Measurements from ENCODE around the gene ADGRD1.

ADGRD1 gene

GRCh38 chr12:131111446-131111845 is 157.7 kb downstream of the ADGRD1 start:
- Histone ChIP-seq H3K36me3 (ENCODE audit: control insufficient read depth in 1 of 2, insufficient read depth in 2 of 2, low read length in 2 of 2) (no peaks in the 10 kb centered on the region), H3K4me1 (ENCODE audit: control insufficient read depth in 1 of 2, insufficient read depth in 2 of 2, low read length in 2 of 2) (peaks cover 0 to 14% of the 10 kb centered on the region in 2 donors), H3K27me3 (ENCODE audit: low read depth, low read length) (no peaks in the 10 kb centered on the region), H3K9me3 (ENCODE audit: control insufficient read depth in 1 of 2, low read length in 2 of 2) (no peaks in the 10 kb centered on the region), H3K4me3 (ENCODE audit: low read depth in 1 of 2, low read length in 2 of 2) (no peak overlapping the region), H3K27ac (ENCODE audit: low read length) (no peak overlapping the region)

- H3K4me1 ChIP-seq (ENCODE audit: control insufficient read depth in 1 of 2, insufficient read depth in 2 of 2, low read length in 2 of 2), result peaks cover 0 to 16% of the 10 kb centered on the region in 2 donors
- H3K27me3 ChIP-seq (ENCODE audit: low read depth, low read length), result no peaks in the 10 kb centered on the region
- H3K36me3 ChIP-seq (ENCODE audit: control insufficient read depth in 1 of 2, insufficient read depth in 2 of 2, low read length in 2 of 2), result no peaks in the 10 kb centered on the region
- no peak overlapping the region for H3K4me3 ChIP-seq (ENCODE audit: low read depth in 1 of 2, low read length in 2 of 2)
- no peak overlapping the region for H3K27ac ChIP-seq (ENCODE audit: low read length)
- H3K9me3 ChIP-seq (ENCODE audit: control insufficient read depth in 1 of 2, low read length in 2 of 2), result no peaks in the 10 kb centered on the region
These were observed 158.3 kb downstream of the ADGRD1 start for GRCh38 chr12:131112021-131112420.

GRCh38 chr12:131112700-131113290 is 159.1 kb downstream of the ADGRD1 start:
- H3K4me3 ChIP-seq (ENCODE audit: low read depth in 1 of 2, low read length in 2 of 2), result no peak overlapping the region
- no peak overlapping the region for H3K27ac ChIP-seq (ENCODE audit: low read length)
- H3K27me3 ChIP-seq (ENCODE audit: low read depth, low read length), result no peaks in the 10 kb centered on the region
- H3K9me3 ChIP-seq (ENCODE audit: control insufficient read depth in 1 of 2, low read length in 2 of 2), result no peaks in the 10 kb centered on the region
- H3K4me1 ChIP-seq (ENCODE audit: control insufficient read depth in 1 of 2, insufficient read depth in 2 of 2, low read length in 2 of 2), result peaks cover 0 to 16% of the 10 kb centered on the region in 2 donors
- no peaks in the 10 kb centered on the region for H3K36me3 ChIP-seq (ENCODE audit: control insufficient read depth in 1 of 2, insufficient read depth in 2 of 2, low read length in 2 of 2)

- Histone ChIP-seq H3K27me3 (ENCODE audit: low read depth, low read length) (no peaks in the 10 kb centered on the region), H3K9me3 (ENCODE audit: control insufficient read depth in 1 of 2, low read length in 2 of 2) (no peaks in the 10 kb centered on the region), H3K4me1 (ENCODE audit: control insufficient read depth in 1 of 2, insufficient read depth in 2 of 2, low read length in 2 of 2) (peaks cover 0 to 16% of the 10 kb centered on the region in 2 donors), H3K27ac (ENCODE audit: low read length) (no peak overlapping the region), H3K36me3 (ENCODE audit: control insufficient read depth in 1 of 2, insufficient read depth in 2 of 2, low read length in 2 of 2) (no peaks in the 10 kb centered on the region), H3K4me3 (ENCODE audit: low read depth in 1 of 2, low read length in 2 of 2) (no peak overlapping the region)
These were observed 160.0 kb downstream of the ADGRD1 start for GRCh38 chr12:131113568-131114270.

- H3K27ac ChIP-seq (ENCODE audit: low read length), result no peak overlapping the region
- H3K4me1 ChIP-seq (ENCODE audit: control insufficient read depth in 1 of 2, insufficient read depth in 2 of 2, low read length in 2 of 2), result peaks cover 0 to 16% of the 10 kb centered on the region in 2 donors
- H3K4me3 ChIP-seq (ENCODE audit: low read depth in 1 of 2, low read length in 2 of 2), result no peak overlapping the region
- no peaks in the 10 kb centered on the region for H3K27me3 ChIP-seq (ENCODE audit: low read depth, low read length)
- H3K9me3 ChIP-seq (ENCODE audit: control insufficient read depth in 1 of 2, low read length in 2 of 2), result no peaks in the 10 kb centered on the region
- H3K36me3 ChIP-seq (ENCODE audit: control insufficient read depth in 1 of 2, insufficient read depth in 2 of 2, low read length in 2 of 2), result no peaks in the 10 kb centered on the region
These were observed 160.6 kb downstream of the ADGRD1 start for GRCh38 chr12:131114271-131114670.

GRCh38 chr12:131114942-131115584 is 161.4 kb downstream of the ADGRD1 start:
- Histone ChIP-seq H3K4me3 (ENCODE audit: low read depth in 1 of 2, low read length in 2 of 2) (no peak overlapping the region), H3K27ac (ENCODE audit: low read length) (no peak overlapping the region), H3K4me1 (ENCODE audit: control insufficient read depth in 1 of 2, insufficient read depth in 2 of 2, low read length in 2 of 2) (peaks cover 0 to 16% of the 10 kb centered on the region in 2 donors), H3K27me3 (ENCODE audit: low read depth, low read length) (no peaks in the 10 kb centered on the region), H3K36me3 (ENCODE audit: control insufficient read depth in 1 of 2, insufficient read depth in 2 of 2, low read length in 2 of 2) (peaks cover 0 to 2% of the 10 kb centered on the region in 2 donors), H3K9me3 (ENCODE audit: control insufficient read depth in 1 of 2, low read length in 2 of 2) (no peaks in the 10 kb centered on the region)

GRCh38 chr12:131115766-131116467 is 162.2 kb downstream of the ADGRD1 start:
- H3K27ac ChIP-seq (ENCODE audit: low read length), result no peak overlapping the region
- no peaks in the 10 kb centered on the region for H3K27me3 ChIP-seq (ENCODE audit: low read depth, low read length)
- peak overlapping the region in 1 of 2 donors; percentile 1 for H3K4me3 ChIP-seq (ENCODE audit: low read depth in 1 of 2, low read length in 2 of 2)
- peaks cover 0 to 5% of the 10 kb centered on the region in 2 donors for H3K36me3 ChIP-seq (ENCODE audit: control insufficient read depth in 1 of 2, insufficient read depth in 2 of 2, low read length in 2 of 2)
- no peaks in the 10 kb centered on the region for H3K9me3 ChIP-seq (ENCODE audit: control insufficient read depth in 1 of 2, low read length in 2 of 2)
- H3K4me1 ChIP-seq (ENCODE audit: control insufficient read depth in 1 of 2, insufficient read depth in 2 of 2, low read length in 2 of 2), result peaks cover 0 to 16% of the 10 kb centered on the region in 2 donors

- Histone ChIP-seq H3K4me1 (ENCODE audit: control insufficient read depth in 1 of 2, insufficient read depth in 2 of 2, low read length in 2 of 2) (peaks cover 0 to 16% of the 10 kb centered on the region in 2 donors), H3K27ac (ENCODE audit: low read length) (no peak overlapping the region), H3K4me3 (ENCODE audit: low read depth in 1 of 2, low read length in 2 of 2) (peak overlapping the region in 1 of 2 donors; percentile 1), H3K9me3 (ENCODE audit: control insufficient read depth in 1 of 2, low read length in 2 of 2) (no peaks in the 10 kb centered on the region), H3K36me3 (ENCODE audit: control insufficient read depth in 1 of 2, insufficient read depth in 2 of 2, low read length in 2 of 2) (peaks cover 0 to 5% of the 10 kb centered on the region in 2 donors), H3K27me3 (ENCODE audit: low read depth, low read length) (no peaks in the 10 kb centered on the region)
These were observed 162.9 kb downstream of the ADGRD1 start for GRCh38 chr12:131116468-131117117.

GRCh38 chr12:131117438-131118245 is 163.9 kb downstream of the ADGRD1 start:
- peaks cover 0 to 16% of the 10 kb centered on the region in 2 donors for H3K4me1 ChIP-seq (ENCODE audit: control insufficient read depth in 1 of 2, insufficient read depth in 2 of 2, low read length in 2 of 2)
- no peak overlapping the region for H3K27ac ChIP-seq (ENCODE audit: low read length)

GRCh38 chr12:131118371-131118770 is 164.7 kb downstream of the ADGRD1 start:
- H3K27ac ChIP-seq (ENCODE audit: low read length), result no peak overlapping the region
- no peak overlapping the region for H3K4me3 ChIP-seq (ENCODE audit: low read depth in 1 of 2, low read length in 2 of 2)
- H3K9me3 ChIP-seq (ENCODE audit: control insufficient read depth in 1 of 2, low read length in 2 of 2), result no peaks in the 10 kb centered on the region
- peaks cover 0 to 16% of the 10 kb centered on the region in 2 donors for H3K4me1 ChIP-seq (ENCODE audit: control insufficient read depth in 1 of 2, insufficient read depth in 2 of 2, low read length in 2 of 2)
- H3K36me3 ChIP-seq (ENCODE audit: control insufficient read depth in 1 of 2, insufficient read depth in 2 of 2, low read length in 2 of 2), result peaks cover 0 to 5% of the 10 kb centered on the region in 2 donors
- H3K27me3 ChIP-seq (ENCODE audit: low read depth, low read length), result no peaks in the 10 kb centered on the region

More at GRCh38 chr12:131117438-131118245, 163.9 kb downstream of the ADGRD1 start:
- Histone ChIP-seq H3K4me3 (ENCODE audit: low read depth in 1 of 2, low read length in 2 of 2) (no peak overlapping the region), H3K9me3 (ENCODE audit: control insufficient read depth in 1 of 2, low read length in 2 of 2) (no peaks in the 10 kb centered on the region), H3K27me3 (ENCODE audit: low read depth, low read length) (no peaks in the 10 kb centered on the region), H3K36me3 (ENCODE audit: control insufficient read depth in 1 of 2, insufficient read depth in 2 of 2, low read length in 2 of 2) (peaks cover 0 to 5% of the 10 kb centered on the region in 2 donors)
